Effector CD8-positive, alpha-beta T cell (primary cell): ENCODE data around the gene ANKRD6.
"Not testable (repeated sequence)": the region's sequence is repeated elsewhere in the genome, so short reads cannot be mapped to it uniquely, and the experiment has no call there.

Source experiments
- DNase-seq: peaks from one replicate; lab custom pipeline; 2025; lab: John Stamatoyannopoulos, UW
- total RNA-seq, 4 experiments: gene quantifications; one replicate each; lab custom pipeline; 2026; lab: John Stamatoyannopoulos, UW

ANKRD6 gene
- total RNA-seq: 6.4 to 11.0 (median 9.1) reads per million in 4 experiments

DNA sequence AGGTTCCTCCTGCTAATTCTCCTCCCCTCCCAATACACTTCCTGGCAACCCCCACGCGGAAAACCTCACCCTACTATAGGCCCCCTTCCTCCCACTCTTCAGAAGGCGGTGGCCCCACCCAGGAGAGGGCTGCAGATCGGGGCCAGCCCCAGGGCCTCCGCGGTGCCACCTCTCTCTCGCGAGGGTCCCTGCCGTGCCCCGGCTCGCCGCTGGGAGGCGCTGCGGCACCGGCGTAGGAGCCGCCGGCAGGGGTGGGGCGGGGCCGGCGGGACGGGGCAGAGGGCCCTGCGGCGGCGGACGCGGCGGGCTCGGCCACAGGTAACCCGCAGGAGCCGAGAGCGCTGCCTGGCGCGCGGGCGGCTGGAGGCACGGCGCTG lies at the start of gene ANKRD6:
Gene ANKRD6, plus strand, starts transcription at position 278 of the 377 bp plus-strand sequence. CDS start 133,825 bp downstream, outside the sequence.
- DNase-seq: peak; percentile 76

DNA sequence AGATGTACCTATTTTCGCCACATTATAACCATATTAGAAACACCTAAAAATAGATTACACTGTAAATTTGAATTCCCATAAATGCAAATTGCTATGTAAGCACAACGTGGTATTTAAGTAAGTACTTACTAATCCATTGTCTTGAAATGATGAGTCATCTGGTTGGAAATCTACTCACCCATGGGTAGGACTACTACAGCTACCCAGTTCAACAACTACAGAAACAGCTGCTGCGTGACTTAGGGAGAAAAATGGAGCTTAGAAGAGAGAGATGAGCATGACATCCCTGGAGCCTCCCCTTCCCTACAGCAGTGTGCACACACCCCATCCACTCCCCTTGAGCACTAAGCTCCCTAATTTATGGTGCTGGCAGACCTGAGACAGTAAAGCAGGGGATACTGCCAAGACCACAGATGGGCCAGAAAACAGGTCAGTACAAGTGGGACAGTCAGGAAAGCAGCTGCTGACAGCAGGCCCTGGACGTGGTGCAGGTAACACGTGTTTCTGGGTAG lies 47.7 kb upstream of the ANKRD6 start:
- DNase-seq: no peak

- DNase-seq: no peak
Measured at GRCh38 chr6:89385846-89386245, 47.1 kb upstream of the ANKRD6 start.

DNA sequence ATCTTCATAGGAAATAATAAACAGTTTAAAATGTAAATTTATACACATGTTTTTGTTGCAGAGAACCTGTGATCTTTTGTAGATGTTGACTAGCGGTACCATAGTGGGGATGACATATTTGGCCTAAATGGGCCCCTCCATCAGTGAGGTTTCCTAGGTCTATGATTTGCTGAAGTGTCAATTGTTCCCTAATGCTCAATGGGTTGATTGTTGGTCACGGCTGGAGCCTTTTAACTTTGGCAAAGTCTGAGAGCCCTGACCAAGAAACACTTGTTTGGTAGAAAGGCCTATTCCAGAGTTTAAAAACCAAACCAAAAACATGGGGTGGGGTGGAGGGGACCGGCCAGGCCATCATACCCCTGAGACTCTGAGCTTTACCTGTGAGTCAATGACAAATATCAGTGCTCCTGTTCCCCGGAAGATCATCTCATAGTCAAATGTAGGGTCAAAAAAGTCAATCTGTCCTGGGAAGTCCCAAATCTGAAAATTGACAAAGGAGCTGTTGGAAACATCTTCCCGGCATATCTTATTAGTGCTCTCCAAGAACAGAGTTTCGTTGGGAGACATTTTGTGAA lies 45.9 kb upstream of the ANKRD6 start:
- DNase-seq: no peak

DNA sequence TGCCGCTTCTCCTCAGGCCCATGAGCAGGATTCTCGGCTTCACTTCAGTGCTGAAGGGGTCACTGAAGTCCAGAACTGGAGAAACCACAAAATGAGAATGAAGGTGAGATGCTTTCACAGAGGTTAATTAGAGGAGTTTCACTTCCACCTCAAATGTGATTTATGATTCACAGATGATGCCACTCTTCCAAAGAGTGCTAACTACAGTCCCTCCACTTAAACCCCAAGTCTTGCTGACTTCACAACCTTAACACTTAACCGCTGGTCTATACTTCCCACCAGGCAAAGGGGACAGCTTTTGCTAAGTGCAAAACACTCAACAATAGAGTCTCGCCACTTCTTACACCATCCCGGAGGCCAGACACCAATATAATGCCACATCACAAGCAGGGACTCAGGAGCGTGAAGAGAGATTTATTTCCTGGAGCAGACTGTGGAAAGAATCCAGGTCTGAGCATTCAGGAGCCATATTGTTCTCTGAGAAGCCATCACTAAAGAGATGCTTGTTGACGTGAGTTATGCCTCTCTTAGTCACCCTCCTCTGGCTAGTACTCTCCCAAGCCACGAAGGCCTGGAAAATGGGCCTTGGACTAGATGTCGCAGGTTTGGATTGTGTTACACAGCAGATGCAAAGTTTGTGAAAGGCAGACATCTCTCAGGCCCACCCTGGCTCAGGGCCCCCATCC lies 45.3 kb upstream of the ANKRD6 start:
- DNase-seq: no peak

- no peak for DNase-seq
Measured at GRCh38 chr6:89388846-89389245, 44.1 kb upstream of the ANKRD6 start.

DNA sequence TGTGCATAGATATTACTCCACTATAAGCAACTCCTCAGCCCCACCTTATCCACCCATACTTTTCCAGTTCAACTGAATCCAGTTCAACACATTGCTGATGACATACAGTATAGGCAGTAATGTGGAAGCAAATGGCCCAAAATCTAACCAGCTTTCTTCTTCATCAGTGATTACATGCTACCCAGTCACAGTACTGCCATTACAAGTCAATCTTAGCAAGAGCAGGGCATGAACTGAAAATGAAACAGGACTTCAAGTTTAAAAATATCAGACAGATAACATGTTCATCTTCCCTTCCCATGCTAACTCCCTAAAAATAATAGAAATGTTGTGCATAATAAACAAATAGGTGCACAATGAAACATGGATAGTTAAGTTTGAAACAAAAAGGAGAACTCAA lies 40.1 kb upstream of the ANKRD6 start:
- DNase-seq: no peak

- DNase-seq: no peak
Measured at GRCh38 chr6:89393659-89394058, 39.3 kb upstream of the ANKRD6 start.

DNA sequence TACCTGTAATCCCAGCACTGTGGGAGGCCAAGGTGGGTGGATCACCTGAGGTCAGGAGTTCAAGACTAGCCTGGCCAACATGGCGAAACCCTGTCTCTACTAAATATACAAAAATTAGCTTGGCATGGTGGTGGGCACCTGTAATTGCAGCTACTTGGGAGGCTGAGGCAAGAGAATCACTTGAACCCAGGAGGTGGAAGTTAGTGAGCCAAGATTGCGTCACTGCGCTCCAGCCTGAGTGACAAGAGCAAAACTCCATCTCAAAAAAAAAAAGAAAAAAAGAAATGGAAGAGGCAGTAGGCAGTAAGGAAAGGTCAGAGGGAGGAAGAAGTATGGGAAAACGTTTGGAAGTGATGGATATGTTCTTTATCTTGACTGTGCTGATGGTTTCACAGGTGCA lies 35.1 kb upstream of the ANKRD6 start:
- not testable (repeated sequence) for DNase-seq

- DNase-seq: no peak
Measured at GRCh38 chr6:89398762-89399525, 34.0 kb upstream of the ANKRD6 start.

GRCh38 chr6:89400050-89400449 lies 32.9 kb upstream of the ANKRD6 start:
- no peak for DNase-seq

GRCh38 chr6:89400912-89401399 lies 32.0 kb upstream of the ANKRD6 start:
- DNase-seq: no peak

GRCh38 chr6:89402776-89403175 lies 30.2 kb upstream of the ANKRD6 start:
- DNase-seq: no peak

DNA sequence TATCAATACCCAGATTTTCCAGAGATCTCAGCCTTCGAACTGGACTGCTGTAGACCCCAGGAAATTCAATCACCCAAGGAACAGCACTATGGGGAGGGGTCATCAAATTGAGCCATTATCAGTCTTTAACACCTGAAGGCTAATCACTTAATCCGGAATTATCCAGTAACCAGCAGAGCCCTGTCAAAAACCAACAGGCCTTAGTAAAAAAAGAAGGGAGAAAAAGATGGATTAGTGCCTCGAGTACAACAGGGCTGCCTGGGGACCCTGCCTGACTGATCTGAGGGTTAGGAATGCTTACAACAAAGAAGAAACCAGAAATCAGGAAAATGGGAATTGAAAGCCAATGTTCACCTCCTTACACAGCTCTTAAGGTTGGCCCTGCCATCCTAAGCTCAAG lies 28.4 kb upstream of the ANKRD6 start:
- no peak for DNase-seq

GRCh38 chr6:89406141-89406540 lies 26.8 kb upstream of the ANKRD6 start:
- DNase-seq: no peak

- DNase-seq: no peak
Measured at GRCh38 chr6:89409461-89410035, 23.4 kb upstream of the ANKRD6 start.

GRCh38 chr6:89410231-89410761 lies 22.7 kb upstream of the ANKRD6 start:
- DNase-seq: no peak

DNA sequence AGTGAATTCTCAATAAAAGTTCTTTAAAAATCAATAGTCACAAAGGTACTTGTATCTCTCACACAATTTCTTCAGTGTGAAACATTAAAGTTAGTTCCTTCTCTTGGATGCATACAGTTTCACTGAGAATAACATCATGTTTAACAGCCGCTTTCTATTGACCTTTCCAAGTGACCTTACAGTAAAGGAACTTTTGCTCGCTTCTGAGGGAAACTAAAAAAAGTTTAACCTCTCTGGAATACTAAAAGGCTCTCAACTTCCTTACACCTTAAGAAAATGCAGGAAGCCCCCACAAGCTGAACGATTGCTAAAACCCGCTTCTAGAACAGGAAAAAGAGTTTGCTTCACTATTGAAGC lies 22.2 kb upstream of the ANKRD6 start:
- DNase-seq: no peak

DNA sequence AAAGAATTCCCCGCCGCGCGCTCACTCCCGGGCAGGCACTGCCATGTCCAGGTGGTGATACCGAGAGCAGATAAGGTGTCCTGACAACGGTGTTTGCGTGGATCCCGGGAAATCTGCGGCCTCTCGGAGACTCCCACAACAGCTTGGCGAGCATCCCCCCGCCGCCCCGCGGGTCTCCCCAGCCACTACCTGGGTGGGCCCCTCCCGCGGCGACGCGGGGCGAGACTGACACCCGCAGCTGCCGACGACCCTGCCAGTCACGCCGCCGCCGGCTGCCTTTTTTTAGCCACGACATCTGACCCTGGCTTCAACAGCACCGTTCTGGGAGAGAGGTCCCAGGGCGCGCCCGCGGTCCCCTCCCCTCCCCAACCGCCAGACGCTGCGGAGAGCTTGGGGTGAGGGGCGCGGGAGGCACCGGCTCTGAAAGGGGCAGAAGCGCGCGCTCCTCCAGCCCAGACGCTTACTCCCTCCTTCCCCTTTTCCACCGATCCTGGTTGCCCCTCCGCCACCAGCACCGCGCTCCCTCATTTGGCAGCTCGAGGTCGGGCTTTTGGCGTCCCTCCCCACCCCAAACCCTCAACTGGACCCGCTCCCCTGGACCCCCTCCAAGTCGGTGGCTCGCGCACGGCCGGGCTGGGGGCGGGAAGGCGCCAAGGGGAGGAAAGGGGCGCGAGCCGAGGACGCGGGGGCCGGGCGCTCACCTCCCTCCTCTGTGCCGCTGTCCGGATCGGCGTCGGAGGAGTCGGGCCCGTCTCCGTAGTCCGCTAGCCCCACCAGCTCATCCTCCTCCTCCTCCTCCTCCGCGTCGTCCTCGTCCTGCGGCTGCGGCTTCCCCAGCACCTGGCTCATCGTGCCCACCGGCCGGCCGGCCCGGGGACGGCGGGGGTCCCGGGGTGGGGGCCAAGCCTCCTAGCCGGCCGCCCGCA lies 21.5 kb upstream of the ANKRD6 start:
- no peak for DNase-seq

DNA sequence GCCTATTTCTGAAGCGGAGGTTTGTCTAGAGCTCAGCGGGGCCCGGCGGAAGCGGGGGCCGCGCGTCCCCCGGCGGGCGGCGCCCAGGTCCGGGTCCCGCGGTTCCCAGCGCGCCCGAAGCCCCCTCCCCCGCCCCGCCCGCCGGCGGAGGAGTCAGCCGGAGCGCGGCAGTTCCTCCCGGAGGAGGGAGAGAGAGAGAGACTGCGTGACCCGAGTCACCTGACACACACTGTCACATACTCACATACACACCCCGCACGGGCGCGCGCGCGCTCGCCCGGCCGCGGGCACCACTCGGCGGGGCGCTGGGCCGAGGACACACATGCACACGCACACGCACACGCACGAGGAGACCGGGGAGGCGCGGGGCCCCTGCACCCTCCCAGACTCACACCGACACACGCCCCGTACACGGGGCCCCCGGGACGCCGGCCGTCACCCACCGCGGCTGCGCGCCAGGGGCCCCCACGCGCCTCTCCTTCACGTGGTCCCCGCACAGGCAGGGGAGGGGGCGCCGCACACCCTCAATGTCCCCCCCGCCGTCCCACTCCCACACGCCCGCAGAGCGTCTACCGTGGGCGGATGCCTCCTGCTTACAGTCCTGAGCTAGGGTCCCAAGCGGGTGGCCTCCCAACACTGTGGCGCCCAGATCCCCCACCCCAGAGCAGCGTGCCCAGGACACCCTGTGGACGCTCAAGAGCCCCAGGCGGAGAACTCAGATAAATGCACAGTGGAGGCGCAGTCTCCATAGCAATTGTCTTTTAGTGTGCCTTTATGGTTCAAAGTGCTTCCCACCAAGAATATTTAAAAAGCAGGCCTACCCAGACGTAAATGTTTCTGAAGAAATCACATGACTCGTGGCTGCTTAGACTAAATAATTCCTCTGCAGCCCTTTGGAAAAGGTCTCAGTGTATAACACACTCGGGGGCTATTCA lies 20.6 kb upstream of the ANKRD6 start, which contains the start of gene RRAGD:
Gene RRAGD, minus strand, starts transcription at position 203 of the 935 bp plus-strand sequence. CDS start 280 bp downstream, outside the sequence.
- peak; percentile 23 for DNase-seq
